ENCODE results near the gene LRBA. TPM values are rescaled to one million over a fixed set of nuclear protein-coding genes. Genes with fewer than 3 reads are reported as not detected.
A peak's percentile ranks its signal among the peaks of the same experiment; 100 is the strongest.

Gene LRBA
- polyA plus RNA-seq, 1 of the 3 experiments (the other 2 are of a cell fraction): 11.4 TPM

DNA sequence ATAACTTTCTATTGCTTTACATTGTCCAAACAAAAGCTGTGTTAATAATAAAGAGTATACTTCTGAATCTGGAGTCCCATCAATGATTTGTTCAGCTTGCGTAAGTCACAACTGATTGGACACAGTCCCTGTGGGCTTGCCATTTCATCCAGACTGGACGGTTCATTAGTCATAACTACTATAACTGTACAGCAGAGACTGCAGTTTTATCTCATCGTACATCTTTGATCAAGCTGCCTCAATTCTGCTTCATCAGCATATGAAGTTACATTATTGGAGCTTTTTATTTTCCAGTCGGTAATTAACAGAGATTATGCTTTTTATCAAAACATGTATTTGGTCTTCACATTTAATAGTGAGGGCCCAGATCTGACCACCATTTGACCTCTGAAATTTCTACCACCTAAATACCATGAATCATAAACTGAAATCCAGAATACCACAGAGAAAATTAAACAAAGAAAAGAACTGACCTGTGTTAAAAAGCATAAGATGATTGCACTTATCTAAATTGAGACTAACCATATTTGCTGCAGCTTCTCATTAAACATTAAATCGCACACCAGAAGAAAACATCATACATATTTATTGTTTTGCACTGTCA is 445.6 kb downstream of the LRBA start:
- POLR2A ChIA-PET: no interaction called here
- Histone ChIP-seq H3K4me2 (no peak overlapping the region), H3K27ac (ENCODE audit: low read depth in 2 of 2, low read length in 1 of 2) (peak overlapping the region in 1 of 2 experiments; percentile 31; a peak in 2 of 4 replicates)
- TF ChIP-seq ELF1 (IDR thresholded peaks at IDR 0.05): no peak
- TF ChIP-seq NRF1 (IDR thresholded peaks at IDR 0.05; ENCODE audit: low read depth, low read length): no peak
- peak; percentile 42; the same call in 1 of the 2 replicates for TF ChIP-seq FOSL2 (IDR thresholded peaks at IDR 0.05; ENCODE audit: borderline replicate concordance, low read depth)
- TF ChIP-seq USF1 (IDR thresholded peaks at IDR 0.05; ENCODE audit: borderline replicate concordance, low read depth): no peak
- no peak for TF ChIP-seq MEF2A (IDR thresholded peaks at IDR 0.05; ENCODE audit: borderline replicate concordance, low read depth)
- TF ChIP-seq ZBTB33 (IDR thresholded peaks at IDR 0.05; ENCODE audit: borderline replicate concordance, low read depth): no peak
- TF ChIP-seq TCF12 (IDR thresholded peaks at IDR 0.05): peak; percentile 49
- TF ChIP-seq SIN3A (IDR thresholded peaks at IDR 0.05; ENCODE audit: borderline replicate concordance, low read depth, low read length): no peak
- TF ChIP-seq CHD2 (IDR thresholded peaks at IDR 0.05; ENCODE audit: low read length, partially characterized antibody): no peak
- peak; percentile 68; the same call in 1 of the 2 replicates for TF ChIP-seq FOXM1 (IDR thresholded peaks at IDR 0.05; ENCODE audit: low read depth)
- TF ChIP-seq GATA2 (CRISPR knock-in tag; IDR thresholded peaks at IDR 0.05): peak; percentile 39
- TF ChIP-seq TEAD4 (IDR thresholded peaks at IDR 0.05; ENCODE audit: borderline replicate concordance, insufficient read depth): no peak
- 0 out of 2 replicates have a peak, but pooled peaks have one; percentile 14 for TF ChIP-seq NFIC (IDR thresholded peaks at IDR 0.05; ENCODE audit: borderline replicate concordance)
- no peak; the same call in 1 of the 2 replicates for TF ChIP-seq MXI1 (IDR thresholded peaks at IDR 0.05; ENCODE audit: low read depth, low read length)
- TF ChIP-seq RFX5 (IDR thresholded peaks at IDR 0.05; ENCODE audit: low read length): no peak
- TF ChIP-seq, protein P1, sequence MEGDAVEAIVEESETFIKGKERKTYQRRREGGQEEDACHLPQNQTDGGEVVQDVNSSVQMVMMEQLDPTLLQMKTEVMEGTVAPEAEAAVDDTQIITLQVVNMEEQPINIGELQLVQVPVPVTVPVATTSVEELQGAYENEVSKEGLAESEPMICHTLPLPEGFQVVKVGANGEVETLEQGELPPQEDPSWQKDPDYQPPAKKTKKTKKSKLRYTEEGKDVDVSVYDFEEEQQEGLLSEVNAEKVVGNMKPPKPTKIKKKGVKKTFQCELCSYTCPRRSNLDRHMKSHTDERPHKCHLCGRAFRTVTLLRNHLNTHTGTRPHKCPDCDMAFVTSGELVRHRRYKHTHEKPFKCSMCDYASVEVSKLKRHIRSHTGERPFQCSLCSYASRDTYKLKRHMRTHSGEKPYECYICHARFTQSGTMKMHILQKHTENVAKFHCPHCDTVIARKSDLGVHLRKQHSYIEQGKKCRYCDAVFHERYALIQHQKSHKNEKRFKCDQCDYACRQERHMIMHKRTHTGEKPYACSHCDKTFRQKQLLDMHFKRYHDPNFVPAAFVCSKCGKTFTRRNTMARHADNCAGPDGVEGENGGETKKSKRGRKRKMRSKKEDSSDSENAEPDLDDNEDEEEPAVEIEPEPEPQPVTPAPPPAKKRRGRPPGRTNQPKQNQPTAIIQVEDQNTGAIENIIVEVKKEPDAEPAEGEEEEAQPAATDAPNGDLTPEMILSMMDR (IDR thresholded peaks at IDR 0.05): no peak
- no peak for TF ChIP-seq SMC3 (IDR thresholded peaks at IDR 0.05; ENCODE audit: low read depth, low read length)
- no peak for TF ChIP-seq REST (IDR thresholded peaks at IDR 0.05; ENCODE audit: low read depth, low read length)
- TF ChIP-seq JUND (IDR thresholded peaks at IDR 0.05): peak; percentile 51
- TF ChIP-seq, protein P2, sequence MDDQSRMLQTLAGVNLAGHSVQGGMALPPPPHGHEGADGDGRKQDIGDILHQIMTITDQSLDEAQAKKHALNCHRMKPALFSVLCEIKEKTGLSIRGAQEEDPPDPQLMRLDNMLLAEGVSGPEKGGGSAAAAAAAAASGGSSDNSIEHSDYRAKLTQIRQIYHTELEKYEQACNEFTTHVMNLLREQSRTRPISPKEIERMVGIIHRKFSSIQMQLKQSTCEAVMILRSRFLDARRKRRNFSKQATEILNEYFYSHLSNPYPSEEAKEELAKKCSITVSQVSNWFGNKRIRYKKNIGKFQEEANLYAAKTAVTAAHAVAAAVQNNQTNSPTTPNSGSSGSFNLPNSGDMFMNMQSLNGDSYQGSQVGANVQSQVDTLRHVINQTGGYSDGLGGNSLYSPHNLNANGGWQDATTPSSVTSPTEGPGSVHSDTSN (IDR thresholded peaks at IDR 0.05): peak; percentile 59
- TF ChIP-seq, protein P3, sequence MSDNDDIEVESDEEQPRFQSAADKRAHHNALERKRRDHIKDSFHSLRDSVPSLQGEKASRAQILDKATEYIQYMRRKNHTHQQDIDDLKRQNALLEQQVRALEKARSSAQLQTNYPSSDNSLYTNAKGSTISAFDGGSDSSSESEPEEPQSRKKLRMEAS (IDR thresholded peaks at IDR 0.05; ENCODE audit: low read depth): no peak
- TF ChIP-seq RXRA (IDR thresholded peaks at IDR 0.05; ENCODE audit: borderline replicate concordance, low read depth): no peak
- 0 out of 2 replicates have a peak, but pooled peaks have one; percentile 9 for TF ChIP-seq RCOR1 (IDR thresholded peaks at IDR 0.05; ENCODE audit: low read length)
- TF ChIP-seq TAF1 (IDR thresholded peaks at IDR 0.05; ENCODE audit: borderline replicate concordance, low read depth, low read length): no peak

More for the DNA sequence above, 445.6 kb downstream of the LRBA start:
- DNase-seq: no peak
- H3K9me3 ChIP-seq: no peaks in the 10 kb centered on the region
- CTCF ChIA-PET: interaction anchor here (1.1 to 1.5 kb wide), 2 partner anchors 162 to 272 kb away, joined by 3 to 5 read pairs; no protein-coding TSS in a partner anchor
- 0 out of 2 replicates have a peak overlapping the region, but pooled peaks have one; percentile 1 for H2AFZ ChIP-seq (ENCODE audit: low read depth)
- no peaks in the 10 kb centered on the region for H3K79me2 ChIP-seq (ENCODE audit: insufficient read depth)
- H3K4me1 ChIP-seq (ENCODE audit: control insufficient read depth in 1 of 2, insufficient read depth in 2 of 2, low read depth in 1 of 2, low read length in 1 of 2): peaks cover 3 to 23% of the 10 kb centered on the region in 2 experiments; a peak in 3 of 4 replicates
- no peaks in the 10 kb centered on the region for H3K9me2 ChIP-seq
- WGBS (ENCODE audit: low lambda C conversion rate): 42% methylated on average over 5 of the region's 5 CpGs
- H3K36me3 ChIP-seq (replicated peaks in 1 of 2; ENCODE audit: control insufficient read depth in 1 of 2, insufficient read depth in 2 of 2, low read length in 1 of 2): peaks cover 0 to 3% of the 10 kb centered on the region in 2 experiments
- H3K27me3 ChIP-seq (ENCODE audit: insufficient read depth): no peaks in the 10 kb centered on the region
- no peak overlapping the region for H3K4me3 ChIP-seq (ENCODE audit: low read depth in 2 of 2, low read length in 1 of 2)
- peak overlapping the region; percentile 0; the same call in 1 of the 2 replicates for H3K9ac ChIP-seq
- H3F3A ChIP-seq (replicated peaks; ENCODE audit: insufficient read depth): peaks cover 15% of the 10 kb centered on the region
- H4K20me1 ChIP-seq (ENCODE audit: insufficient read depth): no peaks in the 10 kb centered on the region

Measured in SK-N-SH (cell line).